Gastrocnemius medialis (tissue), 4 donors: ENCODE data around the gene PHACTR1. TPM values are rescaled to one million over a fixed set of nuclear protein-coding genes. Genes with fewer than 3 reads are reported as not detected.

ENCODE experiments used
- ATAC-seq, 2 donors: fragments of 150-250 bp; one replicate each; pipeline ENCODE4 v1.9.1; 2016
- DNase-seq, 2 donors: peaks; one replicate each; pipeline ENCODE4 v3.0.0-alpha.2; 2019
- H3K27ac ChIP-seq, 4 donors: fragments of 200-600 bp; sonication (generic); 1 replicate in 1 of 4; 2 replicates in 3 of 4; pipeline ENCODE4 v1.5.1; 2016 to 2018; ENCODE audit warnings: mild to moderate bottlenecking in 2 of 4, moderate library complexity in 1 of 4
- H3K27me3 ChIP-seq, 3 donors: fragments of 200-600 bp; sonication (generic) in 2 of 3; 1 replicate in 1 of 3; 2 replicates in 2 of 3; pipeline versions ENCODE4 v1.5.1 to v1.6.0; 2016 to 2019; ENCODE audit warnings: mild to moderate bottlenecking in 1 of 3, moderate library complexity in 1 of 3
- H3K36me3 ChIP-seq, 2 donors: fragments of 200-600 bp; sonication (generic) in 1 of 2; one replicate each; pipeline ENCODE4 v1.5.1; 2017 to 2018
- H3K4me1 ChIP-seq, 2 donors: fragments of 200-600 bp; sonication (generic) in 1 of 2; one replicate each; pipeline ENCODE4 v1.5.1; 2016 to 2017; ENCODE audit warnings: mild to moderate bottlenecking in 2 of 2
- H3K4me3 ChIP-seq, 4 donors: fragments of 200-600 bp; sonication (generic) in 3 of 4; 1 replicate in 1 of 4; 2 replicates in 3 of 4; pipeline ENCODE4 v1.5.1; 2016 to 2019; ENCODE audit warnings: mild to moderate bottlenecking in 2 of 4
- H3K9me3 ChIP-seq, 3 donors: fragments of 200-600 bp; sonication (generic) in 2 of 3; 1 replicate in 1 of 3; 2 replicates in 2 of 3; pipeline ENCODE4 v1.5.1; 2016 to 2019
- POLR2A ChIP-seq, 2 donors: fragments of 450-650 bp; IDR thresholded peaks; one replicate each; pipeline ENCODE4 v1.6.1; 2017; ENCODE audit warnings: antibody characterized with exemption in 2 of 2, mild to moderate bottlenecking in 2 of 2, moderate library complexity in 2 of 2
- in situ Hi-C, 4 donors: fragments of 200-750 bp; cut with MboI; loops; one replicate each; pipeline versions ENCODE4 v1.15.0 to v1.8.0; 2017; ENCODE audit warnings: low sequenced_read_pairs in 4 of 4
- intact Hi-C: fragments of 100-400 bp; cut with DNase I; formaldehyde crosslinking; loops from one replicate; pipeline ENCODE4 v1.15.1; 2023; ENCODE audit warnings: low total_unique reads
- total RNA-seq, 4 donors: library from RNA; depleted of rRNA; stranded (reverse); fragments of >200 nt; gene quantifications; one replicate each; pipeline versions ENCODE4 v1.1.0 to v1.2.3, GENCODE V29; 2016
- TF ChIP-seq, protein P1 (sequence below), 5 experiments: fragments of 450-650 bp in 3 of 5; fragments of 200-600 bp in 2 of 5; sonication (generic) in 2 of 5; IDR thresholded peaks in 4 of 5; conservative IDR thresholded peaks in 1 of 5; 1 replicate in 4 of 5; 2 replicates in 1 of 5; pipeline ENCODE4 v1.5.1; 2016 to 2019; ENCODE audit warnings: antibody characterized with exemption in 5 of 5, mild to moderate bottlenecking in 3 of 5, moderate library complexity in 3 of 5

The PHACTR1 gene
- total RNA-seq, 4 donors from 2014 or later: 0.07 to 0.82 (median 0.21) TPM

DNA sequence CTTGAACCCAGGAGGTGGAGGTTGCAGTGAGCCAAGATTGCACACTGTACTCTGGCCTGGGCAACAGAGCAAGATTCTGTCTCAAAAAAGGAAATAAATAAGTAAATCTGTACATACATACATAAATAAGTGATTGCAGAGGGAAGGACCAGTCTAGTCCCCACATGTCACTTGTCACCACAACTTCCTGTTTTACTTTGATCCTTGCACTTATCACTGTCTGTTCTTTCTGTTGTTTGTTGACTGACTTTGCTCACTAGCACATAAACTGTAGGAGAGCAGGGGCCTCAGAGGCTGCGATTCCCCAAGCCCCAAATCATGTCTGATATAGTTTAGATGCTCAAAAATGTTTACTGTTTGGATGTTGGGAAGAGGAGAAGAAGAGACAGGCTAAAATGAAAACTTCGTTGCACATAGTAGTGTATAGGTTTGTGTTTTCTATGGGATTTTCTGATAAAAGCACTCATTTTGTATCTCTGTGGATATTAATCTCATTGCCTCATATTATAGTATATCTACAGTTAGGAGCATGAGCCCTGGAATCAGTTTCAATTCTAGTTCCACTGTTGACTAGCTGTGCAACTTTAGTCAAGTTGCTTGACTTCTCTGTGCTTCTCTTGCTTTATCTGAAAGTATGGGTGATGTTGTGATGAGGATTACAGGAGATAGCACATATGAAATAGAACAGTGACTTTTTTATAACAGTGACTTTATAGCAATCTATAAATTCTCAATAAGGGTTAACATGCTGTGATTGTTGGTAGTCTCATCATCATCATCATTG, 446.8 kb downstream of the PHACTR1 start:
- H3K27ac ChIP-seq: no peak overlapping the region
- ATAC-seq: no peak
- in situ Hi-C loops (no loop called here), intact Hi-C loops (no loop called here)
- H3K4me1 ChIP-seq: no peaks in the 10 kb centered on the region
- H3K27me3 ChIP-seq: no peaks in the 10 kb centered on the region
- DNase-seq: no peak
- TF ChIP-seq, protein P1, sequence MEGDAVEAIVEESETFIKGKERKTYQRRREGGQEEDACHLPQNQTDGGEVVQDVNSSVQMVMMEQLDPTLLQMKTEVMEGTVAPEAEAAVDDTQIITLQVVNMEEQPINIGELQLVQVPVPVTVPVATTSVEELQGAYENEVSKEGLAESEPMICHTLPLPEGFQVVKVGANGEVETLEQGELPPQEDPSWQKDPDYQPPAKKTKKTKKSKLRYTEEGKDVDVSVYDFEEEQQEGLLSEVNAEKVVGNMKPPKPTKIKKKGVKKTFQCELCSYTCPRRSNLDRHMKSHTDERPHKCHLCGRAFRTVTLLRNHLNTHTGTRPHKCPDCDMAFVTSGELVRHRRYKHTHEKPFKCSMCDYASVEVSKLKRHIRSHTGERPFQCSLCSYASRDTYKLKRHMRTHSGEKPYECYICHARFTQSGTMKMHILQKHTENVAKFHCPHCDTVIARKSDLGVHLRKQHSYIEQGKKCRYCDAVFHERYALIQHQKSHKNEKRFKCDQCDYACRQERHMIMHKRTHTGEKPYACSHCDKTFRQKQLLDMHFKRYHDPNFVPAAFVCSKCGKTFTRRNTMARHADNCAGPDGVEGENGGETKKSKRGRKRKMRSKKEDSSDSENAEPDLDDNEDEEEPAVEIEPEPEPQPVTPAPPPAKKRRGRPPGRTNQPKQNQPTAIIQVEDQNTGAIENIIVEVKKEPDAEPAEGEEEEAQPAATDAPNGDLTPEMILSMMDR (IDR thresholded peaks at IDR 0.05 in 4 of 5, conservative IDR thresholded peaks at IDR 0.05 in 1 of 5): no peak
- no peak for TF ChIP-seq POLR2A (IDR thresholded peaks at IDR 0.05)
- H3K9me3 ChIP-seq: no peaks in the 10 kb centered on the region
- H3K36me3 ChIP-seq: no peaks in the 10 kb centered on the region
- no peak overlapping the region for H3K4me3 ChIP-seq

DNA sequence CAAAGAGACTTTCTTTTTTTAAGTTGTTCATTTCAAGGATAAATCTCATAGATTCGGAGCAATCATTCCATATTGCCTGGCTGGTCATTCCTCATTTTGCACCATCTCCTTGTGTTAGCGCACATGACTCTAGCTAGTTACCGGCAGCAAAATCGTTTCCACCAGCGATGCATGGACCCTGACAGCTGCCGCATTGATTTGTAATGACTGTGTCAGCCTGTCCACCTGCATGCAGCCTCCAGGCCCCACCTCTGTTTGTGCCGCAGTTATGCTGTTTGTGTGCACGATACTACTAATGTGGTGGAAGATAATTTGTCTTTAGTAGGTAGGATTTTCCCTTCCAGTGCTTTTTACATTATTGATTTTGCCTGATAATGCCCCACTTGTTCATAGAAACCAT, 447.7 kb downstream of the PHACTR1 start:
- H3K4me1 ChIP-seq: no peaks in the 10 kb centered on the region
- intact Hi-C loops: no loop called here
- H3K27ac ChIP-seq: no peak overlapping the region
- no peak for TF ChIP-seq POLR2A (IDR thresholded peaks at IDR 0.05)
- TF ChIP-seq, protein P1 (IDR thresholded peaks at IDR 0.05 in 4 of 5, conservative IDR thresholded peaks at IDR 0.05 in 1 of 5): no peak
- H3K4me3 ChIP-seq: no peak overlapping the region
- ATAC-seq (no peak), DNase-seq (no peak)
- H3K27me3 ChIP-seq: no peaks in the 10 kb centered on the region
- no peaks in the 10 kb centered on the region for H3K36me3 ChIP-seq
- in situ Hi-C loops: no loop called here
- H3K9me3 ChIP-seq: no peaks in the 10 kb centered on the region

DNA sequence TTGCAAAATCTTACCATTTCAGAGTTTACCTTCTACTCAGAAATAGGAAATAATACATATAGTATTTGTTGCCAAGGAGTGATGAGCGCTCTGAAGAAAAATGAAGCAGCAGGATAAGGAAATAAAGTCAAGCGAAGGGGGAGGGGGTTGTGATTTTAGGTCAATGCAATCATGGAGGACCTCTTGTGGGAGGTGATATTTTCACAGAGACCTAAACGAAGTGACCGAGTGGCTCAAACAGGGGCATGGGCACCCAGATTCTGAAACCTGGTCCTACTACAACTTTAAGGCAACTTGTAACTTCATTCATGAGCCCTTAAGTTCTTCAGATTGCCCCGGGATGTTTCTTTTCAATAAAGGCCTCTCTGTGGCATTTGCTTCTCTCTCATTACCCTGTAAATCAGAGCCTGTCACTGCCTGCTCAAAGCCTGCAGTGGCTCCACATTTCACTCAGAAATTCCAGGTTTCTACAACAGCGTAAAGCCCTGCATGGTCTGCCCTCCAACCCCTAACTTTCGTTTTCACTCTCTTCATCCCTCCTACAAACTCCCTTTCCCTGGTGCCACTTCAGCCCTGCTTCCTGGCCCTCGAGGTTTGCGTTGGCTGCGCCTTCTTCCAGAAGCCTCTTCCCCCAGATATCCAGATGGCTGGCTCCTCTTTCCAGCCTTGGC, 449.1 kb downstream of the PHACTR1 start:
- TF ChIP-seq, protein P1 (IDR thresholded peaks at IDR 0.05 in 4 of 5, conservative IDR thresholded peaks at IDR 0.05 in 1 of 5): no peak
- TF ChIP-seq POLR2A (IDR thresholded peaks at IDR 0.05): no peak
- no peak overlapping the region for H3K4me3 ChIP-seq
- H3K27ac ChIP-seq: no peak overlapping the region
- ATAC-seq (no peak), DNase-seq (no peak)
- no peaks in the 10 kb centered on the region for H3K27me3 ChIP-seq
- intact Hi-C loops (no loop called here), in situ Hi-C loops (no loop called here)
- H3K36me3 ChIP-seq: no peaks in the 10 kb centered on the region
- no peaks in the 10 kb centered on the region for H3K4me1 ChIP-seq
- no peaks in the 10 kb centered on the region for H3K9me3 ChIP-seq

DNA sequence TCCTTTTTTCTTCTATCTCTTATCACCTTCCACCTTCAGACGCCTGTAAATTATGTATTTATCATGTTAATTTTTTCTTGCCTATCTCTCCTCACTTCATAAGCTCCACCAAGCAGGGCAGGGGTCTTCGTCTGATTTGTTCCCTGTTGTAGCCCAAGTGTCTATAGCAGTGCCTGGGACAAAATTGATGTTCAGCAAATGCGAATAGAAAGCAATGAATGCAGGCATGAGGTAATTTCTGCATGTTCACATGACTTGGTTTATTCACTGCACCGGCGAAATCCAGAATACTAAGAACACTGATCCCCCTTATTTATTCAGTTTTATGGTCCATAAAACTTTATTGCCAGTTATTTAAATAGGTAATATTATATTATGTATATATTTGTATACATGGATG, 449.7 kb downstream of the PHACTR1 start:
- ATAC-seq (no peak), DNase-seq (no peak)
- Histone ChIP-seq H3K36me3 (no peaks in the 10 kb centered on the region), H3K4me1 (no peaks in the 10 kb centered on the region), H3K4me3 (no peak overlapping the region), H3K27ac (no peak overlapping the region), H3K9me3 (no peaks in the 10 kb centered on the region), H3K27me3 (no peaks in the 10 kb centered on the region)
- intact Hi-C loops: no loop called here
- in situ Hi-C loops: no loop called here
- TF ChIP-seq, protein P1 (IDR thresholded peaks at IDR 0.05 in 4 of 5, conservative IDR thresholded peaks at IDR 0.05 in 1 of 5): no peak
- TF ChIP-seq POLR2A (IDR thresholded peaks at IDR 0.05): no peak
